Erythroblast (primary cell): ENCODE data around the gene SEC11C.

Experiments
- GATA1 ChIP-seq: IDR thresholded peaks from 2 replicates; pipeline ENCODE4 v1.6.1; 2011; ENCODE audit warnings: low read depth, mild to moderate bottlenecking, control low read depth, low read length, moderate library complexity
- POLR2A ChIP-seq: IDR thresholded peaks from 2 replicates; pipeline ENCODE4 v1.6.1; 2011; ENCODE audit warnings: mild to moderate bottlenecking, low read length

GRCh38 chr18:59149416-59149815 is 9.7 kb downstream of the SEC11C start:
- TF ChIP-seq POLR2A (no peak), GATA1 (no peak)
